ENCODE data around the gene MOB2.

DNA sequence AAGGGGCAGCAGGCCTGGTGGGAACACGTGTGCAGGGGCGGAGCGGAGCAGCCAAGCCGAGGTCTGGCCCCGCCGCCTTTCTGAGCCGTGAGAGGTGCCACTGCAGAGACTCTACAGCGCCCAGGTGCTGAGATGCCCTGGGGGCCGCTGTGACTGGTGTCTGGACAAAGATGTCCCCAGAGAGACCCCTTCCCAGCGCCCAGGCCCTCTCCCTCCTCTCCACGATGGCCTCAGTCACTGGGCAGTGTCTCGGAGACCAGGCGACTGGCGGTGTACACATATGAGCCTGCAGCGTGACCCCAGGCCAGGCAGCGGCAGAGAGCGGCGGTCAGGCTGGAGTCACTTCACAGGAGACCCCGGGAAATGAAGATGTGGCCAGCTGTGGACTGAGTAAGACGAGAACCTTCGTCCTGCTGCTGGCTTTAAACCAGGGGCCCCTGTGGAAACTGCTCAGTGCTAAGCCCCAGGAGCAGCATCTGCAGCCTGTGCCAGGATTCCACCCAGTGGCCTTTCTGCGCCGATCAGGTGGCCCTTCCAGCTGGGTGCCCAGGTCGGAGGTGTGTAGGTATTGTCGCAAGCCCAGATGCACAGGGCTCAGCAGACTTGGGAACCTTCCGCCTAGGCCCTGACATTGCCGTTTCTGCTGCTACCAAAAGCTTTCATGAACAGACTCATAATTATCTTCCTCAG lies 34.7 kb downstream of the MOB2 start:
- no peak for TF ChIP-seq EZH2 (IDR thresholded peaks at IDR 0.05; ENCODE audit: borderline replicate concordance, low read depth, low read length, severe bottlenecking)
- TF ChIP-seq, protein P1, sequence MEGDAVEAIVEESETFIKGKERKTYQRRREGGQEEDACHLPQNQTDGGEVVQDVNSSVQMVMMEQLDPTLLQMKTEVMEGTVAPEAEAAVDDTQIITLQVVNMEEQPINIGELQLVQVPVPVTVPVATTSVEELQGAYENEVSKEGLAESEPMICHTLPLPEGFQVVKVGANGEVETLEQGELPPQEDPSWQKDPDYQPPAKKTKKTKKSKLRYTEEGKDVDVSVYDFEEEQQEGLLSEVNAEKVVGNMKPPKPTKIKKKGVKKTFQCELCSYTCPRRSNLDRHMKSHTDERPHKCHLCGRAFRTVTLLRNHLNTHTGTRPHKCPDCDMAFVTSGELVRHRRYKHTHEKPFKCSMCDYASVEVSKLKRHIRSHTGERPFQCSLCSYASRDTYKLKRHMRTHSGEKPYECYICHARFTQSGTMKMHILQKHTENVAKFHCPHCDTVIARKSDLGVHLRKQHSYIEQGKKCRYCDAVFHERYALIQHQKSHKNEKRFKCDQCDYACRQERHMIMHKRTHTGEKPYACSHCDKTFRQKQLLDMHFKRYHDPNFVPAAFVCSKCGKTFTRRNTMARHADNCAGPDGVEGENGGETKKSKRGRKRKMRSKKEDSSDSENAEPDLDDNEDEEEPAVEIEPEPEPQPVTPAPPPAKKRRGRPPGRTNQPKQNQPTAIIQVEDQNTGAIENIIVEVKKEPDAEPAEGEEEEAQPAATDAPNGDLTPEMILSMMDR (IDR thresholded peaks at IDR 0.05; ENCODE audit: borderline replicate concordance, extremely low read depth, low read length, poor library complexity, severe bottlenecking): no peak

Data from DND-41 (cell line).